NB4 (cell line): ENCODE data around the gene ADTRP.

Experiments used
- POLR2A ChIP-seq: IDR thresholded peaks from 2 replicates; pipeline ENCODE4 v1.6.1; 2011; ENCODE audit warnings: mild to moderate bottlenecking; ENCODE audit not compliant: insufficient read length; ENCODE audit errors: extremely low read depth
- TF ChIP-seq, protein P1 (sequence below): IDR thresholded peaks from one replicate; pipeline ENCODE4 v1.5.1; 2012; ENCODE audit warnings: low read depth, low read length

DNA sequence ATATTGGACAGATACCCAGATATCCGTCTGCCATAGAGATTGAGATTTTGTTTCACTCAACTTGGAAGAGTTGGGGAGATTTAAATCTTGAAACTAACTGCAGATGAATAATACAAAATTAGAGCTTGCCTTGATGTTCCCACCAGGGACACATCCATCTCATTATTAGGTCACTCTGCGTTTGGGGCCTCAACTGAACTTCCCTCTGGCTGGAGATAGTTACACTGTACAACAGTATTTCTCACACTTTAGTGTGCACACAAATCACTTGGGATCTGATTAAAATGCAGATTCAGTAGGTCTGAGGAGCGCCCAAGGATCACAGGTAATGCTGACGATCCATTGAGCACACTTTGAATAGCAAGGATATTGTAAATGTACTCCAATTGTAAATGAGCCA, 35.0 kb upstream of the ADTRP start:
- no peak for TF ChIP-seq POLR2A
- TF ChIP-seq, protein P1, sequence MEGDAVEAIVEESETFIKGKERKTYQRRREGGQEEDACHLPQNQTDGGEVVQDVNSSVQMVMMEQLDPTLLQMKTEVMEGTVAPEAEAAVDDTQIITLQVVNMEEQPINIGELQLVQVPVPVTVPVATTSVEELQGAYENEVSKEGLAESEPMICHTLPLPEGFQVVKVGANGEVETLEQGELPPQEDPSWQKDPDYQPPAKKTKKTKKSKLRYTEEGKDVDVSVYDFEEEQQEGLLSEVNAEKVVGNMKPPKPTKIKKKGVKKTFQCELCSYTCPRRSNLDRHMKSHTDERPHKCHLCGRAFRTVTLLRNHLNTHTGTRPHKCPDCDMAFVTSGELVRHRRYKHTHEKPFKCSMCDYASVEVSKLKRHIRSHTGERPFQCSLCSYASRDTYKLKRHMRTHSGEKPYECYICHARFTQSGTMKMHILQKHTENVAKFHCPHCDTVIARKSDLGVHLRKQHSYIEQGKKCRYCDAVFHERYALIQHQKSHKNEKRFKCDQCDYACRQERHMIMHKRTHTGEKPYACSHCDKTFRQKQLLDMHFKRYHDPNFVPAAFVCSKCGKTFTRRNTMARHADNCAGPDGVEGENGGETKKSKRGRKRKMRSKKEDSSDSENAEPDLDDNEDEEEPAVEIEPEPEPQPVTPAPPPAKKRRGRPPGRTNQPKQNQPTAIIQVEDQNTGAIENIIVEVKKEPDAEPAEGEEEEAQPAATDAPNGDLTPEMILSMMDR = no peak
